IMR-90 (cell line): ENCODE measurements around the gene CCDC150.

Source experiments
- CEBPB ChIP-seq: IDR thresholded peaks from 2 replicates; pipeline ENCODE4 v1.6.1; 2012; ENCODE audit warnings: low read depth, low read length, improper control_type of control experiment
- MAFK ChIP-seq: IDR thresholded peaks from 2 replicates; pipeline ENCODE4 v1.6.1; 2012; ENCODE audit warnings: low read depth, low read length, improper control_type of control experiment
- MAZ ChIP-seq: IDR thresholded peaks from 2 replicates; pipeline ENCODE4 v1.6.1; 2012; ENCODE audit warnings: low read depth, mild to moderate bottlenecking, low read length, improper control_type of control experiment, moderate library complexity, borderline replicate concordance
- MXI1 ChIP-seq: IDR thresholded peaks from 2 replicates; pipeline ENCODE4 v1.6.1; 2012; ENCODE audit warnings: low read depth, mild to moderate bottlenecking, low read length, moderate library complexity, borderline replicate concordance
- POLR2A ChIP-seq: IDR thresholded peaks from 2 replicates; pipeline ENCODE4 v1.6.1; 2012; ENCODE audit warnings: mild to moderate bottlenecking, low read depth, low read length
- RAD21 ChIP-seq: IDR thresholded peaks from 2 replicates; pipeline ENCODE4 v1.6.1; 2012; ENCODE audit warnings: low read length, improper control_type of control experiment
- RFX5 ChIP-seq: IDR thresholded peaks from 2 replicates; pipeline ENCODE4 v1.8.0; 2012; ENCODE audit warnings: low read depth, mild to moderate bottlenecking, low read length, moderate library complexity
- SMC3 ChIP-seq: fragments of 150-350 bp; IDR thresholded peaks from 2 replicates; pipeline ENCODE4 v1.6.1; 2016; ENCODE audit warnings: low read depth, mild to moderate bottlenecking, antibody characterized with exemption, low read length, moderate library complexity
- TF ChIP-seq, protein P1 (sequence below): conservative IDR thresholded peaks from 2 replicates; pipeline ENCODE4 v1.5.1; 2012; ENCODE audit warnings: mild to moderate bottlenecking, low read depth, low read length, improper control_type of control experiment
- TF ChIP-seq, protein P2 (sequence below): fragments of 150-350 bp; IDR thresholded peaks from 2 replicates; pipeline ENCODE4 v1.6.1; 2016; ENCODE audit warnings: low read depth, mild to moderate bottlenecking, low read length, moderate library complexity, borderline replicate concordance
- TF ChIP-seq, protein P3 (sequence below): fragments of 150-350 bp; IDR thresholded peaks from 2 replicates; pipeline ENCODE4 v1.6.1; 2017; ENCODE audit warnings: mild to moderate bottlenecking, antibody characterized with exemption, low read length, low read depth

DNA sequence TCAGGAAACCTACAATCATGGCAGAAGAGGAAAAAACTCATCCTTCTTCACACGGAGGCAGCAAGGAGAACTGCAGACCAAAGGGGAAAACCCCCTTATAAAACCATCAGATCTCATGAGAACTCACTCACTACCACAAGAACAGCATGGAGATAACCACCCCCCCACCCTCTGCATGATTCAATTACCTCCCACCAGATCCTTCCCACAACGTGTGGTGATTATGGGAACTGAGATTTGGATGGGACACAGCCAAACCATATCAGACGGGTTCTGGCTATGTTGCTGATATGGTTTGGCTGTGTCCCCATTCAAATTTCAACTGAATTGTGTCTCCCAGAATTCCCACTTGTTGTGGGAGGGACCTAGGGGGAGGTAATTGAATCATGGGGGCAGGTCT lies 28.7 kb upstream of the CCDC150 start:
- TF ChIP-seq, protein P1, sequence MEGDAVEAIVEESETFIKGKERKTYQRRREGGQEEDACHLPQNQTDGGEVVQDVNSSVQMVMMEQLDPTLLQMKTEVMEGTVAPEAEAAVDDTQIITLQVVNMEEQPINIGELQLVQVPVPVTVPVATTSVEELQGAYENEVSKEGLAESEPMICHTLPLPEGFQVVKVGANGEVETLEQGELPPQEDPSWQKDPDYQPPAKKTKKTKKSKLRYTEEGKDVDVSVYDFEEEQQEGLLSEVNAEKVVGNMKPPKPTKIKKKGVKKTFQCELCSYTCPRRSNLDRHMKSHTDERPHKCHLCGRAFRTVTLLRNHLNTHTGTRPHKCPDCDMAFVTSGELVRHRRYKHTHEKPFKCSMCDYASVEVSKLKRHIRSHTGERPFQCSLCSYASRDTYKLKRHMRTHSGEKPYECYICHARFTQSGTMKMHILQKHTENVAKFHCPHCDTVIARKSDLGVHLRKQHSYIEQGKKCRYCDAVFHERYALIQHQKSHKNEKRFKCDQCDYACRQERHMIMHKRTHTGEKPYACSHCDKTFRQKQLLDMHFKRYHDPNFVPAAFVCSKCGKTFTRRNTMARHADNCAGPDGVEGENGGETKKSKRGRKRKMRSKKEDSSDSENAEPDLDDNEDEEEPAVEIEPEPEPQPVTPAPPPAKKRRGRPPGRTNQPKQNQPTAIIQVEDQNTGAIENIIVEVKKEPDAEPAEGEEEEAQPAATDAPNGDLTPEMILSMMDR, result no peak
- no peak for TF ChIP-seq POLR2A
- TF ChIP-seq SMC3, result no peak
- TF ChIP-seq RAD21, result no peak
- no peak for TF ChIP-seq CEBPB
- TF ChIP-seq MAFK, result no peak
- TF ChIP-seq RFX5, result no peak
- TF ChIP-seq, protein P2, sequence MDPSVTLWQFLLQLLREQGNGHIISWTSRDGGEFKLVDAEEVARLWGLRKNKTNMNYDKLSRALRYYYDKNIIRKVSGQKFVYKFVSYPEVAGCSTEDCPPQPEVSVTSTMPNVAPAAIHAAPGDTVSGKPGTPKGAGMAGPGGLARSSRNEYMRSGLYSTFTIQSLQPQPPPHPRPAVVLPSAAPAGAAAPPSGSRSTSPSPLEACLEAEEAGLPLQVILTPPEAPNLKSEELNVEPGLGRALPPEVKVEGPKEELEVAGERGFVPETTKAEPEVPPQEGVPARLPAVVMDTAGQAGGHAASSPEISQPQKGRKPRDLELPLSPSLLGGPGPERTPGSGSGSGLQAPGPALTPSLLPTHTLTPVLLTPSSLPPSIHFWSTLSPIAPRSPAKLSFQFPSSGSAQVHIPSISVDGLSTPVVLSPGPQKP, result no peak
- TF ChIP-seq MAZ, result no peak
- TF ChIP-seq MXI1, result no peak
- TF ChIP-seq, protein P3, sequence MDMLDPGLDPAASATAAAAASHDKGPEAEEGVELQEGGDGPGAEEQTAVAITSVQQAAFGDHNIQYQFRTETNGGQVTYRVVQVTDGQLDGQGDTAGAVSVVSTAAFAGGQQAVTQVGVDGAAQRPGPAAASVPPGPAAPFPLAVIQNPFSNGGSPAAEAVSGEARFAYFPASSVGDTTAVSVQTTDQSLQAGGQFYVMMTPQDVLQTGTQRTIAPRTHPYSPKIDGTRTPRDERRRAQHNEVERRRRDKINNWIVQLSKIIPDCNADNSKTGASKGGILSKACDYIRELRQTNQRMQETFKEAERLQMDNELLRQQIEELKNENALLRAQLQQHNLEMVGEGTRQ, result no peak
